C4-2B (cell line): ENCODE results near the gene TEKT3.
A peak's percentile ranks its signal among the peaks of the same experiment; 100 is the strongest.

Experiments used
- H3K27ac ChIP-seq: fragments of 450-650 bp; 2 replicates; pipeline ENCODE4 v1.5.1; 2017
- ZFX ChIP-seq: fragments of 450-650 bp; IDR thresholded peaks from 2 replicates; pipeline ENCODE4 v1.6.1; 2017
- TF ChIP-seq, protein P1 (sequence below): fragments of 450-650 bp; conservative IDR thresholded peaks from 2 replicates; pipeline ENCODE4 v1.5.1; 2017; ENCODE audit warnings: mild to moderate bottlenecking

The TEKT3 gene

DNA sequence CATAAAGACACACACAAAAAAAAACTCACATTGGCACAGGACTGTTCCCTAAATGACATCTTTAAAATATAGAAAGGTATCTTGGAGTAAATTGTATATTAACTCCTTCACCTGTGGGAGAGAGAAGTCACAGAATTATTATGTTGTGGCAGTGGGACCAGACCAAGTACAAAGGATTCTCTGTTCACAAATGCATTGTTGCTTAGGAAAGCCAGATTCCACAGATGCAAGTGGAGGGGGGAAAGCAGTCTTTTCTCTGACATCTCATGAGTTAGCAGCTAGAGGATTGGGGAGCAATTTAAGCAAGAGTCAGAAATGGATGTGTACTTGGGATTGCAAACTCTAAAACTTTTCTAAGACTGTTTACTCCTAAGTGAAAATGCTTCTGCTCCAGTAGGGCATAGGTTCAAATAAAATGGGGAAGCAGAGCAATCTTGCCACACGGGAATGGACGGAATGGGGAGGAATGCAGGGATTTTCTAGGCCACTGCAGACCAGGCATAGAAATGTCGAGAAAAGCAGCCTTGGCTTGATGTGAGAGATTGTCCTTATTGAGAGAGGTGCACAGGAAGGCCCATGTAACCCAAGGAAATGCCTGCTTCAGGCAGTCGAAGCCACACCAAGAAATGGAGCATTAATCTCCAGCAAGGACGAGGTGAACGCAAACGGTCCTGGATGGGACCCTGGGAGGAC, 72.2 kb downstream of the TEKT3 start:
- H3K27ac ChIP-seq = no peak overlapping the region
- TF ChIP-seq ZFX = no peak
- TF ChIP-seq, protein P1, sequence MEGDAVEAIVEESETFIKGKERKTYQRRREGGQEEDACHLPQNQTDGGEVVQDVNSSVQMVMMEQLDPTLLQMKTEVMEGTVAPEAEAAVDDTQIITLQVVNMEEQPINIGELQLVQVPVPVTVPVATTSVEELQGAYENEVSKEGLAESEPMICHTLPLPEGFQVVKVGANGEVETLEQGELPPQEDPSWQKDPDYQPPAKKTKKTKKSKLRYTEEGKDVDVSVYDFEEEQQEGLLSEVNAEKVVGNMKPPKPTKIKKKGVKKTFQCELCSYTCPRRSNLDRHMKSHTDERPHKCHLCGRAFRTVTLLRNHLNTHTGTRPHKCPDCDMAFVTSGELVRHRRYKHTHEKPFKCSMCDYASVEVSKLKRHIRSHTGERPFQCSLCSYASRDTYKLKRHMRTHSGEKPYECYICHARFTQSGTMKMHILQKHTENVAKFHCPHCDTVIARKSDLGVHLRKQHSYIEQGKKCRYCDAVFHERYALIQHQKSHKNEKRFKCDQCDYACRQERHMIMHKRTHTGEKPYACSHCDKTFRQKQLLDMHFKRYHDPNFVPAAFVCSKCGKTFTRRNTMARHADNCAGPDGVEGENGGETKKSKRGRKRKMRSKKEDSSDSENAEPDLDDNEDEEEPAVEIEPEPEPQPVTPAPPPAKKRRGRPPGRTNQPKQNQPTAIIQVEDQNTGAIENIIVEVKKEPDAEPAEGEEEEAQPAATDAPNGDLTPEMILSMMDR = no peak

DNA sequence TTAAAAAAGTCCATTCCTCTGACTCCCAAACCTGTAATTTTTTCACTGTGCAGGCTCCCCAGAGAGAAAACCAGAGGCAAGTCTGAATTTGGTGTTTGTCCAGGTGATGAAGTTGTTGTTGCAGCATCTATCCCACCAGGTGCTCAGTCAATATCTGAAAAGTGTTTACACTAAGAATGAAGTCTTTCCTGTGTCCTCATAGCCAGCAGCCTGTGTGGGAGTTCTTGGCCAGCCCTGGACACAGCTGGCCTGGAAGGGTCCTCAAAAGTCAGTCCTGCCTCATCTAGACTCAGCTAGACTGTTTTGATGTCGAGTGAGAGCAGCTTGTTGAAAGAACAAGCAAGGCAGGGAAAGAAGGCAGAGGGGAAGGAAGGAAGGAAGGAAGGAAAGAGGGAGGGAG, 72.9 kb downstream of the TEKT3 start:
- H3K27ac ChIP-seq = no peak overlapping the region
- TF ChIP-seq ZFX = no peak
- TF ChIP-seq, protein P1 = no peak

DNA sequence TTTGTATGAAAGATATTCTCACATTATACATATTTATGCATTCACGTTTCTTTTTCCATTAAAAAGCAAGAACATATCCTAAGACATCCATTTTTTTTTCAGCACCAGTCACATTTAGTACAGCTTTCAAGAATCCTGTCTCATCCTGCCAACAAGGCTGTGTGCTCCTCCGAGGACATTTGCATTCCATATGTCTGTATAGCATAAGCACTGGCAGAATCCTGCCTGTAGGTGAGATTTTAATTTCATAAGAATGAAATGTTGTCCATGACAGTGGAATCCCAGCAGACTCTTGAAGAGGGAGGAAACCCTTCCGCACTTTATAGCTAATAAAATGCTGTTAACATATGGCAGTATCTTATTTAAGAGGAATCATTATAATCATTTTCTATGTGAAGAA, 73.4 kb downstream of the TEKT3 start:
- TF ChIP-seq, protein P1 = no peak
- no peak for TF ChIP-seq ZFX
- H3K27ac ChIP-seq = no peak overlapping the region

DNA sequence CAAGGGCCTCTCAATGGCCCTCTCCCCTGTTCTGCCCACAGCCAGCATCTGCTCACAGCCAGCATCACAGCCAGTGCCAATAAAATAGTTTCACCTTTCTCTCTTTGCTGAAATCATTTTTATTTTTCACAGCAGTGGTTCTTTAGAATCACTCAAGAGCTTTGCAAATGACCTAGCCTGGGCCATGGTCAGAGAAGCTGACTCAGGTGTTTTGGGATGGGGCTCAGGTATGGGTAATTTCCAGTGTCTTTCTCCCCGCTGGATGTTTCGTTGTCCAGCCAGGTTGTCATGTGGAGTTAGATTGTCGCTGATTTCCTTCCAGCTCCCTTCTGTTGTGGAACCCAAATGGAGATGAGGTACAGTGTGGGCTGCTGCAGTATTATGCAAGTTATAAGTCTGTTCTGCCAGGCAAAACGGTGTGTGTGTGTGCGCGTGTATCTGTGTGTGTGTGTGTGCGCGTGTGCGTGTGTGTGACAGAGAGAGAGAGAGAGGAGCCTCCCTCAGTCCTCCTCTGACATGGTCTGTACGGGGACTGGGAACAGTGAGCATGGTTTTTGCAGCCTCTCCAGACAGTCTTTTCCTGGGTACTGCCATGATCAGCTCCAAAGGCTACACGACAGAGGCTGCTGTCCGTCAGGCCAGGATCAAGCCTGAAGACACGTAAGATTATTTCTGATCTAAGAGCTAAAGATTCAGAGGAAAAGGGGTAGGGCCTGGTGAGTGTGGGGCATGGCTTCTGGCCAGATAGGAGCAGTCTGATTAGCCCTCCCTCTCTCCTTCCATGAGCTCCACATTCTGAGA, 74.9 kb downstream of the TEKT3 start:
- no peak overlapping the region for H3K27ac ChIP-seq
- TF ChIP-seq, protein P1 = no peak
- no peak for TF ChIP-seq ZFX

DNA sequence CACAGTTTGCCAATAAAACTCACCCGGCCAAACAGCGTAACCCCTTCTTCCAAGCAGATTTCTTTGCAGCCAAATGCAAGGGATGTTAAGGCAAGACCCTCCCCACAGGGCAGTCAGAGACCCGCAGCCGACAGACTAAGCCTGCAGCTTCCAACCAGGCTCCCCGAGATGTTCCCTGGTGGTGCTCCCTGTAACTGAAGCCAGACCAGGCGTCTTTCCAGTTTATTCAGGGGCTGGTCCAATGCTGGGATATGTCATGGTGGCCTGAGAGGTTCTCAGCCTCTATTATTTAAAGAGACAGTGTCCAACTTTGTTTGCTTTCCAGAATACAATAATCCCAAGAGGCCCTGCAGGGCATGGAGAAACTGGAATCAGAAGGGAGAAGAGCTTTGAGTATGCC, 76.3 kb downstream of the TEKT3 start, which contains the start of gene PMP22:
TSS of gene PMP22 (minus strand) at position 196 of the 400 bp plus-strand sequence. CDS start 4,599 bp downstream, outside the sequence.
- TF ChIP-seq, protein P1 = no peak
- no peak for TF ChIP-seq ZFX
- peak within 1 kb of the TSS; percentile 57 for H3K27ac ChIP-seq

DNA sequence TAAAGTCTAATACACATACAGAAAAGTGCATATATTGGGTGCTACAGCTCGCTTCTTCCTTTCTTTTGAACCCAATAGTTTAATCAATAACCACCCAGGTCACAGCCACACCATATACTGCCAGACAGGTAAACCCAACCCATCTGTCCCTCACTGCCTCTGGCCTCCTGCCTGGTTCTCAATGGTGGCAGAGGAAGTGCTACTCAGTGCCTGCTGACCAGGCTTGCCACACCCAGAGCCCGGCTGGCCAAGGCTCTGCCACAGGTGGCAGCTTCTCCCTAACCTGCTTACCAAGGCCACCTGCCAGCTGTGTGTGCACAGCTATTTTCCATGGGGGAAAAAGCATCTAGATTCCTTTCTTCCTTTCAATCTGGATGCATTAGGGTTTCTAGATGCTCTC, 76.9 kb downstream of the TEKT3 start:
- H3K27ac ChIP-seq = peak overlapping the region; percentile 57
- TF ChIP-seq, protein P1 = no peak
- no peak for TF ChIP-seq ZFX

DNA sequence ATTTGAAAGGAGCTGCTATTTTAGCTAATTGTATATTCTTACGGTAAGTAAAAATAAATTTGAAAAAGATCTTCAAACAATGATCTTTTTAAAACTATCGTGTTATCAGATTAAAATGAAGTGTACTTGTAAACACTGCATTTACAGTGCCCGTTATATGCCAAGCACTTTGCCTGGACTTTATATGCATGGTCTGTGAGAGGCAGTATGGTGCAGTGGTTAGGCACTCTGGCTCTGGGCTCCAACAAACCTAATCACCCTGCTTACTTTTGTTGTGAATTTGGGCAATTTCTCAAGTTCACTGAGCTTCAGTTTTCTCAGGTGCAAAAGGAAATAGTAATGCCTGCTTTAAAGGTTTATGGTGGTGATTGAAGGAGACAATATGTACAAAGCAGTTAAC, 77.7 kb downstream of the TEKT3 start:
- no peak for TF ChIP-seq ZFX
- TF ChIP-seq, protein P1 = no peak
- no peak overlapping the region for H3K27ac ChIP-seq
